ENCODE measurements around the gene RHBDL1.

The RHBDL1 gene

DNA sequence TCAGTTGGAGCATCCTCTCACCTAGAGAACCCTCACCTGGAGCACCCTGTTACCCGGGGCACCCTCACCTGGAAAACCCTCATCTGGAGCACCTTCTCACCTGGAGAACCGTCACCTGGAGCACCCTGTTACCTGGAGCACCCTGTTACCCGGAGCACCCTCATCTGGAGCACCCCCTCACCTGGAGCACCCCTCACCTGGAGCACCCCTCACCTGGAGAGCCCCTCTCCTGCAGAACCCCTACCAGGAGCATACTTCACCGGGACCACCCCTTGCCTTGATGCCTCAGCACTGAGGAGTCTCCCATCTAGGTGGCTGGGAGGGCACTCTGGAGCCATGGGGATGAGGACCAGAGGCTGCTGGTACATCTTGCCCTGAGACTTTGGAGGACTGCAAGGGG is 33.5 kb downstream of the RHBDL1 start:
- H3K27me3 ChIP-seq (ENCODE audit: insufficient read depth, low read depth): peaks cover 88% of the 10 kb centered on the region
- no peaks in the 10 kb centered on the region for H4K20me1 ChIP-seq (ENCODE audit: insufficient read depth)
- no peak overlapping the region for H3K4me2 ChIP-seq
- no peak overlapping the region for H3K9ac ChIP-seq
- TF ChIP-seq CTCF (conservative IDR thresholded peaks at IDR 0.05; ENCODE audit: low read depth, low read length): no peak
- H3K4me1 ChIP-seq (ENCODE audit: low read depth, poor library complexity, severe bottlenecking): peaks cover 21% of the 10 kb centered on the region
- H3K36me3 ChIP-seq (ENCODE audit: insufficient read depth): no peaks in the 10 kb centered on the region
- no peaks in the 10 kb centered on the region for H3K79me2 ChIP-seq (ENCODE audit: insufficient read depth, low read depth)
- no peak overlapping the region for H3K4me3 ChIP-seq (IDR thresholded peaks at IDR 0.05; ENCODE audit: insufficient read depth, low read depth, low read length)
- no peak overlapping the region for H2AFZ ChIP-seq (ENCODE audit: low read depth)
- no peak overlapping the region for H3K27ac ChIP-seq

DNA sequence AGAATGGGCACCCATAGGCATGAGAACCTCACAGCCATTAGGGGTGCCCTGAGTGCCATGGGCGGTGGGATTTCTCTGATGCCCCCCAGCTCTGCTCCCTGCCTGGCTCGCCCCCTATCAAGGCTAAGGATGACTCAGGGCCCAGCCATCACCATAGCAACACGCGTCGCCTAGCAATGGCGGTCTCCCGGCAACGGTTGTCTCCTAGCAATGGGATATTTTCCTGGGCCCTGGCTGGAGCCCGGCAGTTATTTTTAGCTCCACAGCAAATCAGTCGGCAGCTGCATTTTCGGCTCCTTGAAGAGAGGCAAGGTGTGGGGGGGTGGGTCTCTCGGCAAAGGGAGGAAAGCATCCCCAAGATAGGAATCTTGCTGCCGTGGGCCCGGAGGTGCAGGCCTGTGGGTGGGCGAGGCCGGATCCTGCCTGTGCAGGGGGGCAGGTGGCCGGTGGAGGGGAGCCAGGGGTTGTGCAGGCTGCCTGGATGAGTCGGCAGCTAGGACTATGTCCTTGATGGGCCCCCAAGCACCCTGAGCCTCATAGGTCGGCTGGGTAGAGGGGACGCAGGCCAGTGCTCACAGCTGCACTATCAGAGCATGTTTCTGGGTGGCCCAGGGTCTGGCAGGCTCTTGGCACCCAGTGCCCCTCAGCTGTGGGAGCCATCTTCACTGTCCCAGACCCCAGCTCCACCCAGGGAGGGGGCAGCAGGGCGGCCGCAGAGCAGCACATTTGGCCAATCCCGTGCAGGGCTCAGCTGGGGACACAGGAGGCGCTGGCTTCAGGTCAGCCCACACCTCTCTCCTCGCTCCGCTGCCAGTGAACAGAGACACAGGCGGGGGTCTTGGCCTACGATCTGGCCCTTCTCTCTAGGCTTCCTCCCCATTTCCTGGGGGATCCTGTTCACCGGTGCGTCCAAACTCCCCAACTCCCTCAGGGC is 34.4 kb downstream of the RHBDL1 start:
- no peaks in the 10 kb centered on the region for H3K79me2 ChIP-seq (ENCODE audit: insufficient read depth, low read depth)
- no peaks in the 10 kb centered on the region for H4K20me1 ChIP-seq (ENCODE audit: insufficient read depth)
- H3K9ac ChIP-seq: no peak overlapping the region
- H2AFZ ChIP-seq (ENCODE audit: low read depth): no peak overlapping the region
- H3K36me3 ChIP-seq (ENCODE audit: insufficient read depth): no peaks in the 10 kb centered on the region
- H3K4me1 ChIP-seq (ENCODE audit: low read depth, poor library complexity, severe bottlenecking): peaks cover 27% of the 10 kb centered on the region
- no peak overlapping the region for H3K4me2 ChIP-seq
- peaks cover 87% of the 10 kb centered on the region for H3K27me3 ChIP-seq (ENCODE audit: insufficient read depth, low read depth)
- no peak overlapping the region for H3K4me3 ChIP-seq (IDR thresholded peaks at IDR 0.05; ENCODE audit: insufficient read depth, low read depth, low read length)
- no peak for TF ChIP-seq CTCF (conservative IDR thresholded peaks at IDR 0.05; ENCODE audit: low read depth, low read length)
- H3K27ac ChIP-seq: no peak overlapping the region

DNA sequence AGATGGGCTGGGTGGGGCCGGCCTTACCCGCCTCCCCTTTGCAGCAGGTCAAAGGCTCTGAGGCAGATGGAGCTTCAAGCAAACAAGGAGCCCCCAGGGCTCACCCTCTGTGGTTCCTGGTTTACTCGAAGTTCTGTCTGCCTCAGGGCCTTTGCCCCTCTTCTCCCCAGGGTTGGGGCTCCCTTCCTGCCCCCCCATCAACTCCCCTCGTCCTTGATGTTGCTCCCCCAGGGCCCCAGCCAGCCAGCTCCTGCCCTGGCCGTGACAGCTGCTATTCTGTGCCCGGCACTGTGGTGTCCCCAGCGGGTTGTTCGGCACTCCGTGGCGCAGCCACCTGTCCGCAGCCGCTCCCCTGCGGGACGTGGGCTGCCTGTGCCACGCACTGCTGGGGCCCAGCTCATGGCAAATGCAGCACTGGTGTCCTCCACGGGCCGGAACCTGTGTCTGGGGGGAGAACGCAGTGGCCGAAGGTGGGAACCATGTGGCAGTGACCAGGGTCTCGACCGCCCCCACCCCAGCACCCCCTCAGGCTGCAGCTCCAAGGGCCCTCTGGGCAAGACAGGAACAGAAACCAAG is 35.1 kb downstream of the RHBDL1 start:
- no peak overlapping the region for H3K9ac ChIP-seq
- H3K4me1 ChIP-seq (ENCODE audit: low read depth, poor library complexity, severe bottlenecking): peaks cover 27% of the 10 kb centered on the region
- H4K20me1 ChIP-seq (ENCODE audit: insufficient read depth): no peaks in the 10 kb centered on the region
- no peaks in the 10 kb centered on the region for H3K36me3 ChIP-seq (ENCODE audit: insufficient read depth)
- no peak for TF ChIP-seq CTCF (conservative IDR thresholded peaks at IDR 0.05; ENCODE audit: low read depth, low read length)
- no peak overlapping the region for H3K27ac ChIP-seq
- H3K4me3 ChIP-seq (IDR thresholded peaks at IDR 0.05; ENCODE audit: insufficient read depth, low read depth, low read length): no peak overlapping the region
- H3K79me2 ChIP-seq (ENCODE audit: insufficient read depth, low read depth): no peaks in the 10 kb centered on the region
- no peak overlapping the region for H3K4me2 ChIP-seq
- H3K27me3 ChIP-seq (ENCODE audit: insufficient read depth, low read depth): peaks cover 84% of the 10 kb centered on the region
- H2AFZ ChIP-seq (ENCODE audit: low read depth): no peak overlapping the region

GRCh38 chr16:711084-711483 is 35.6 kb downstream of the RHBDL1 start:
- no peak for TF ChIP-seq CTCF (conservative IDR thresholded peaks at IDR 0.05; ENCODE audit: low read depth, low read length)
- H3K36me3 ChIP-seq (ENCODE audit: insufficient read depth): no peaks in the 10 kb centered on the region
- no peak overlapping the region for H2AFZ ChIP-seq (ENCODE audit: low read depth)
- H3K4me3 ChIP-seq (IDR thresholded peaks at IDR 0.05; ENCODE audit: insufficient read depth, low read depth, low read length): no peak overlapping the region
- no peaks in the 10 kb centered on the region for H4K20me1 ChIP-seq (ENCODE audit: insufficient read depth)
- H3K27ac ChIP-seq: no peak overlapping the region
- H3K9ac ChIP-seq: no peak overlapping the region
- peaks cover 27% of the 10 kb centered on the region for H3K4me1 ChIP-seq (ENCODE audit: low read depth, poor library complexity, severe bottlenecking)
- no peaks in the 10 kb centered on the region for H3K79me2 ChIP-seq (ENCODE audit: insufficient read depth, low read depth)
- peak overlapping the region; percentile 38; the same call in 1 of the 2 replicates for H3K4me2 ChIP-seq
- peaks cover 89% of the 10 kb centered on the region for H3K27me3 ChIP-seq (ENCODE audit: insufficient read depth, low read depth)

Measured in KMS-11 (cell line).